Skeletal muscle tissue (tissue), 4 donors: ENCODE results near the gene ADAMTS18. TPM values are rescaled to one million over a fixed set of nuclear protein-coding genes. Genes with fewer than 3 reads are reported as not detected.
"Not testable (repeated sequence)": the region's sequence is repeated elsewhere in the genome, so short reads cannot be mapped to it uniquely, and the experiment has no call there.

Source experiments
- H3K27ac ChIP-seq: one replicate; pipeline ENCODE4 v1.7.0; 2013; ENCODE audit warnings: mild to moderate bottlenecking, low read depth, low read length, inconsistent platforms
- H3K27me3 ChIP-seq, 3 donors: one replicate each; pipeline ENCODE4 v1.7.0; 2013; ENCODE audit warnings: low read length in 3 of 3; ENCODE audit not compliant: control insufficient read depth in 3 of 3, insufficient read depth in 3 of 3
- H3K36me3 ChIP-seq, 3 donors: one replicate each; pipeline ENCODE4 v1.7.0; 2013; ENCODE audit warnings: low read length in 3 of 3; ENCODE audit not compliant: control insufficient read depth in 3 of 3, insufficient read depth in 3 of 3
- H3K4me1 ChIP-seq, 3 donors: one replicate each; pipeline ENCODE4 v1.7.0; 2013; ENCODE audit warnings: low read length in 3 of 3, mild to moderate bottlenecking in 3 of 3; ENCODE audit not compliant: control insufficient read depth in 3 of 3, insufficient read depth in 3 of 3
- H3K4me3 ChIP-seq, 3 donors: one replicate each; pipeline ENCODE4 v1.7.0; 2013; ENCODE audit warnings: low read length in 3 of 3
- H3K9ac ChIP-seq, 3 donors: one replicate each; pipeline ENCODE4 v1.7.0; 2013; ENCODE audit warnings: low read length in 3 of 3, mild to moderate bottlenecking in 3 of 3, moderate library complexity in 2 of 3, low read depth in 1 of 3
- H3K9me3 ChIP-seq, 3 donors: one replicate each; pipeline ENCODE4 v1.7.0; 2013; ENCODE audit warnings: low read length in 3 of 3; ENCODE audit not compliant: control insufficient read depth in 3 of 3
- total RNA-seq: library from RNA; depleted of rRNA; stranded (reverse); fragments of >200 nt; gene quantifications from one replicate; pipeline ENCODE4 v1.2.3, GENCODE V29; 2014
- donor health status: Osteomylitis.

The ADAMTS18 gene
- total RNA-seq, 1 donor from 2014 or later, result 5.2 TPM

DNA sequence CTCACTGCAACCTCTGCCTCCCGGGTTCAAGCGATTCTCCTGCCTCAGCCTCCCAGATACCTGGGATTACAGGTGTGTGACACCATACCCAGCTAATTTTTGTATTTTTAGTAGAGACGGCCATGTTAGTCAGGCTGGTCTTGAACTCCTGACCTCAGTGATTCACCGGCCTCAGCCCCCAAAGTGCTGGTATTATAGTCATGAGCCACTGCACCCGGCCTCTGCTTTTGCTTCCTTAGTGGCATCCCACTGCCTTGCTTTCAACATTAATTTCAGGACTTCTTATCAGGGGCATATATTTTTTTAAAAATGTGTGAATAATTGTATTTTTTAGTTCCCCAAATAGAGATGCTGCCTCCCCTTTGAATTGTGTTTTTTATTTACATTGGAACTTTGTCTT, 136.8 kb downstream of the ADAMTS18 start:
- H3K9ac ChIP-seq, result no peak overlapping the region
- H3K36me3 ChIP-seq, result no peaks in the 10 kb centered on the region
- H3K4me3 ChIP-seq, result no peak overlapping the region
- no peaks in the 10 kb centered on the region for H3K4me1 ChIP-seq
- H3K27ac ChIP-seq, result no peak overlapping the region
- H3K9me3 ChIP-seq, result no peaks in the 10 kb centered on the region
- peaks cover 0 to 2% (median 0%) of the 10 kb centered on the region in 3 donors for H3K27me3 ChIP-seq

DNA sequence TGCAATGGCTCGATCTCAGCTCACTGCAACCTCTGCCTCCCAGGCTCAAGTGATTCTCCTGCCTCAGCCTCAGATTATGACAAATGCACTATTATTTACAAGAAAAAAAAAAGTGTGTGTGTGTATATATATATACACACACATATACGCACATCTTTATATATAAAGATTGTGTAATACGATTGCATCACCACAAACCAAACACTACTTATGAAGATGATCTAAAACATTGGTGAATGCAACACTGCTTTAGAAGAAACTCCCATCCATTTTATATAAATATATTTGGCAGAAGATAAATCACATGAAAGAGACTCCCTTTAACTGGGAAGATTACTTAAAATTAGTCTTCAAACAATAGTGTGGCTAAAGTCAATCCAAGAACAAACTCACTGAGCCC, 138.9 kb downstream of the ADAMTS18 start:
- Histone ChIP-seq H3K27ac (no peak overlapping the region), H3K4me1 (no peaks in the 10 kb centered on the region), H3K36me3 (no peaks in the 10 kb centered on the region), H3K9ac (no peak overlapping the region), H3K27me3 (peaks cover 0 to 2% (median 0%) of the 10 kb centered on the region in 3 donors), H3K4me3 (no peak overlapping the region), H3K9me3 (no peaks in the 10 kb centered on the region)

DNA sequence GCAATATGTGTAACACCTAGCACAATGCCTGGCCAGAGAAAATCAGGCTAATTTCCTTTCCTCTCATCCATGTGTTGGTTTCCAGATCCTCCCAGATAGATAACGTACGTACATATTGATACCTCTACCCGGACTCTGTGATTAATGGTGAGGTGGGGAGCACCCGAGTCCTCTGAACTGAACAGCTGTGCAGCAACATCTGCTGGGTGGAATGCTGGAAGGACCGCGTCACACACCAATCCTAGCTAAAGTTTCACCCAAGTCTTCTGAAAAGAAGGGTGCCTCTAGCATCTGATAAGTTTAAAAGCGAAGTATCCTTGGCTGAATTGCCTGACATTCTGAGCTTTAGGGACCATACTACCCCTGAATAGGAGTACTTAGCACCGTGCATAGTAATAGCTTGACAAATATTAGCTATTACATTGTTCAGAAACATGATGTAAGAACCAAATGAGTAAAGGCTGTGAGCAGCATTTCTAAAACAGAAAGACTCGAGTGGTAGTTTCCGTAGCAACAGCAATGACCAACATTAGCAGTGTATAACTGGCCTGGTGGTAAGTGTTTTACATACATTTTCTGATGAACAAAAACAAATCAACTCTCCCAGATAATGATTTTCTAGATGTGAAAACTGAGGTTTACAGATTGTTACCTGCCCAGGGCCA, 144.3 kb downstream of the ADAMTS18 start:
- Histone ChIP-seq H3K4me1 (no peaks in the 10 kb centered on the region), H3K36me3 (no peaks in the 10 kb centered on the region), H3K27me3 (peaks cover 0 to 2% (median 0%) of the 10 kb centered on the region in 3 donors), H3K9me3 (no peaks in the 10 kb centered on the region), H3K4me3 (no peak overlapping the region), H3K9ac (no peak overlapping the region), H3K27ac (no peak overlapping the region)

DNA sequence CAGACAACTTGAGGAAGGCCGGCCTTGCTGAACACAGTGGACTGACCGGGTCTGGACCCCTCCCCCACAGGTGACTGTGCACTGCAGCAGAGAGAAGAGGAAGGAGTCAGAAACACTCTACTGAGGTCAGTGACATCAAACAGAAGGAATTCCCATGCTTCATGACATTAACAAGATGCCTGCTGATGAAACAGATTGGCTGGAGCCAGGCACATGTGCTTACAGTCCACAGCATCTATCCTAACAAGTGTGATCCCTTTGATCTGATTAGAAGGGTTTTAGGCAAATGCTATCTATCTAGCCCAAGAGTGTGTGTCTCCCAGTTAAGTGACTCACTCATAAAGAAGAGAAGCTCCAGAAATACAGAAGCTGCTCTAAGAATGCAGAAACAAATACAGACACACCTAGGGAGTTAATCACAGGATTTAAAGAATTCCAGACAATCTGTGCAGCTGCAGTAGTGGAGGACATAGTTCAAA, 145.5 kb downstream of the ADAMTS18 start:
- no peaks in the 10 kb centered on the region for H3K27me3 ChIP-seq
- no peaks in the 10 kb centered on the region for H3K9me3 ChIP-seq
- H3K36me3 ChIP-seq, result no peaks in the 10 kb centered on the region
- H3K9ac ChIP-seq, result no peak overlapping the region
- H3K4me3 ChIP-seq, result no peak overlapping the region
- H3K27ac ChIP-seq, result no peak overlapping the region
- no peaks in the 10 kb centered on the region for H3K4me1 ChIP-seq

DNA sequence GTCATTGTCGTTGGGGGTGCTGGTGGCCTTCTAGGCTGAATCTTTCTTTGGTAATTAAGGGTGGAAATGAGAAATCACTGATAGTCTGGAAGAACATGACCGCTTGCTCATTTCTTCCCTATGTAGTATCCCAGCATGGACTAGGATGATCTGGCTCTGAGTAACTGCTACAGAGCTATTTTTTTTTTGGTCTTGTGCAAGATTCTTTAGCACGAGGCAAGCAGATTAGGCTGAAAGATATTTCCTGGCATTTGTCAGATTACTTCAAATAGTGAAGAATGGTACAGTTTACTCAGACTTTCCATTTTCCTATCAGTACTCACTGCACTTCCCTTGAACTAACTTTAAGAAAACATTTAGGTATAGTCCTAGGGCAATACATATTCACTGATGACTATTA, 146.6 kb downstream of the ADAMTS18 start:
- Histone ChIP-seq H3K4me3 (no peak overlapping the region), H3K27me3 (no peaks in the 10 kb centered on the region), H3K4me1 (no peaks in the 10 kb centered on the region), H3K9ac (no peak overlapping the region), H3K27ac (no peak overlapping the region), H3K36me3 (no peaks in the 10 kb centered on the region), H3K9me3 (no peaks in the 10 kb centered on the region)

DNA sequence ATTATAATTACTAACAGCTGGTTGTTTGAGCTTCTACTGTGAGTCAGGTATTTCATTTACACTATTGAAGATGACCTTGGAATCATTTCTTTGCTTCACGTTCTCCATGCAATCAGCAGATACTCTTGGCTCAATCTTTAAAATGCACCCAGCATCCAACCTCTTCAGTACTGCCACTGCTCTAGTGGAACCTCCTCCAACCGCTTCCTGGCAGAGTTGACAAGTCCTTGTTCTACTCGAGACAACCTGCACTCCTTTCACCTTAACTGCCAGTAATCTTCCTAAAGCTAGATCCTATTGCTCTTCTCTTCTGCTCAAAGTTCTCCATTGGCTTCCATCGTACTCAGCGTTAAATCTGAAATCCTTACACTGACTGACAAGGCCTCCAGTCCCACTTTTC, 149.2 kb downstream of the ADAMTS18 start:
- Histone ChIP-seq H3K4me1 (no peaks in the 10 kb centered on the region), H3K27ac (no peak overlapping the region), H3K4me3 (no peak overlapping the region)

DNA sequence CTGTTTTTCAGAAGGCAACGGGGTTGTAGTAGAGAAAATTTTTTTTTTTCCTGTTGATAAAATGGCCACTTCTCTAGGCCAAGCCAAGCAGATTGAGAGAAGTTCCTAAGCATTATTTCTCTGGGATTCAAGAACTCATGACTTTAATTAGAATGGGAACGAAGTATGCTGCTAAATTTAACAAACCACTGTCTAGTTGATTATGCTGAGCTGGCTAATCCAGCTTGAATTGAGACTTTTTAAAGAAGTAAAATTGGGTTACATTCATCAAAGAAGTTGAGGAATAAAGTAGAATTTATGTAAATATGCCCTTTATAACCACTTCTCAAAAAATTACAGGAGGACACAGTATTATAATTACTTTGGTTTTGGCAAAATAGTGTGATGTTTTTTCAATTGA, 152.5 kb downstream of the ADAMTS18 start:
- Histone ChIP-seq H3K27ac (no peak overlapping the region), H3K36me3 (no peaks in the 10 kb centered on the region), H3K4me3 (no peak overlapping the region), H3K9me3 (no peaks in the 10 kb centered on the region), H3K4me1 (no peaks in the 10 kb centered on the region), H3K9ac (no peak overlapping the region), H3K27me3 (no peaks in the 10 kb centered on the region)

More for the DNA sequence above, 149.2 kb downstream of the ADAMTS18 start:
- Histone ChIP-seq H3K36me3 (no peaks in the 10 kb centered on the region), H3K9me3 (no peaks in the 10 kb centered on the region), H3K27me3 (no peaks in the 10 kb centered on the region), H3K9ac (no peak overlapping the region)

DNA sequence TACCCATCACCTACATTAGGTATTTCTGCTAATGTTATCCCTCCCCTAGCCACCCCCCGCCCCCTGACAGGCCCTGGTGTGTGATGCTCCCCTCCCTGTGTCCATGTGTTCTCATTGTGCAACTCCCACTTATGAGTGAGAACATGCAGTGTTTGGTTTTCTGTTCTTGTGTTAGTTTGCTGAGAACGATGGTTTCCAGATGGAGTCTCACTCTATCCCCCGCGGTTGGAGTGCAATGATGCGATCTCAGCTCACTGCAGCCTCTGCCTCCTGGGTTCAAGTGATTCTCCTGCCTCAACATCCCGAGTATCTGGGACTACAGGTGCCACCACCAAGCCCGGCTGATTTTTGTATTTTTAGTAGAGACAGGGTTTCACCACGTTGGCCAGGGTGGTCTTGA, 155.5 kb downstream of the ADAMTS18 start:
- not testable (repeated sequence) for H3K4me1 ChIP-seq, H3K27me3 ChIP-seq, H3K9me3 ChIP-seq, H3K4me3 ChIP-seq, H3K36me3 ChIP-seq, H3K27ac ChIP-seq, H3K9ac ChIP-seq

DNA sequence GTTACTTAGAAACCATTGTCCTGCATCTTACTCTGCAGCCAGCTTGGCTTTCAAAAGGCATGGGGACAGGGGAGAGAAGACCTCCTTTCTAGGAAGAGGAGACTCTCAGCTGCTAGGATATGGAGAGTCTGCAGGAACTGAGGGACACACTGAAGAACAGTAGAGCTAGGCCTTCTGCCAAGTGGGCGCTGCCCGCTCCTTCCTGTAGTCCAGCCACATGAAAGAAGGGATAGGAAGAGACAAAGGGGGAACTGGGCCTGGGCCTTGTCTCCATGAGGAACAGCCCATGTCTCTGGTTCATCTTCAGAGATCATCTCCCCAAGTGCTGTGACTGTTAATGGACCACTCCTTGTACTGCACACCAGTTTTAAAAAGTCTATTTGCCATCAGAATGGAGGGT, 157.3 kb downstream of the ADAMTS18 start:
- H3K4me3 ChIP-seq, result no peak overlapping the region
- no peaks in the 10 kb centered on the region for H3K9me3 ChIP-seq
- H3K27me3 ChIP-seq, result no peaks in the 10 kb centered on the region
- no peak overlapping the region for H3K27ac ChIP-seq
- H3K36me3 ChIP-seq, result no peaks in the 10 kb centered on the region
- no peak overlapping the region for H3K9ac ChIP-seq
- no peaks in the 10 kb centered on the region for H3K4me1 ChIP-seq

DNA sequence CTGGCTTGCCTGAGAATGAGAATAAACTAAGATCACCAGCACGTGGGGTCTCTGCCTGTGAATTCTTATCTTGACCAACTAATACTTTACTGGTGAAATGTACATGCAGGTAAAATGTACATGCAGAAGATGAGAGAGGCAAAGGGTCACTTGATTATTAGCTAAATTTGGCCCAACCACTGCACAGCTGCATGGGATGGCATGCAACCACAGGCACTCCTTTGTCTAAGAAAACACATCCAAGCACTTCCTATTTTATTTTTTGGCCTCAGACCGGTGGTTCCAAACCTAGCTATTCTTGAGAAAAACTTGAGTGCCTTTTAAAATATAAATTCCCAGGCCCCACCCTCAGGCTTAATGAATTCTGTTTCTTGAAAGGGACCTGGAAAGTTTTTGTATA, 157.7 kb downstream of the ADAMTS18 start:
- no peak overlapping the region for H3K4me3 ChIP-seq
- H3K9ac ChIP-seq, result no peak overlapping the region
- no peaks in the 10 kb centered on the region for H3K9me3 ChIP-seq

More for the DNA sequence above, 157.7 kb downstream of the ADAMTS18 start:
- Histone ChIP-seq H3K36me3 (no peaks in the 10 kb centered on the region), H3K27me3 (no peaks in the 10 kb centered on the region), H3K27ac (no peak overlapping the region), H3K4me1 (no peaks in the 10 kb centered on the region)
